ENCODE measurements around the gene RUFY3.
A peak's percentile ranks its signal among the peaks of the same experiment; 100 is the strongest.

RUFY3 gene

GRCh38 chr4:70844180-70844579, 122.4 kb downstream of the RUFY3 start:
- TF ChIP-seq POLR2AphosphoS5 (IDR thresholded peaks at IDR 0.05; ENCODE audit: low read depth) = no peak
- TF ChIP-seq REST (IDR thresholded peaks at IDR 0.05; ENCODE audit: insufficient replicate concordance, low read depth) = no peak
- TF ChIP-seq GABPA (IDR thresholded peaks at IDR 0.05; ENCODE audit: low read depth) = no peak
- no peak for TF ChIP-seq SPI1 (IDR thresholded peaks at IDR 0.05; ENCODE audit: borderline replicate concordance, low read depth)
- no peak for TF ChIP-seq CTCF (IDR thresholded peaks at IDR 0.05; ENCODE audit: insufficient read depth, low read length)
- no peak for DNase-seq (ENCODE audit: low read depth in 1 of 2, low spot score in 1 of 2)
- Histone ChIP-seq H3K27ac (replicated peaks) (no peak overlapping the region), H3K27me3 (ENCODE audit: insufficient read depth, poor library complexity, severe bottlenecking) (no peaks in the 10 kb centered on the region), H3K4me3 (replicated peaks; ENCODE audit: insufficient read depth, low read length) (no peak overlapping the region)

DNA sequence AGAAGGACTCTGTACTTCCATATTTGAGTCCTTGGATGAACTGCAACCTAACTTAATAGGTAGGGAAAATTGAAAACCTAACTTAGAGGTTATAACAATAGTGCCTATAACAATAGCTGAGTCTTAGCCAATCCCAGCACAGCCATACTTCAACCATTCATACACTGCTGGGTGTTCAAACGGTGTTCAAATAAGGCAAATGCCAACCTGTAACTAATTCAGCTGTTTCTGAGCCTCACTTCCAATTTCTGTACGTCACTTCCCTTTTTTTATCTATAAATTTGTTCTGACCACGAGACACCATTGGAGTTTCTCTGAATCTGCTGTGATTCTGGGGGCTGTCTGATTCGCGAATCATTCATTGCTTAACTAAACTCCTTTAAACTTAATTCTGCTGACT, 127.5 kb downstream of the RUFY3 start:
- no peak overlapping the region for H3K4me3 ChIP-seq (replicated peaks; ENCODE audit: insufficient read depth, low read length)
- peak in 1 of 2 experiments; percentile 7 for DNase-seq (ENCODE audit: low read depth in 1 of 2, low spot score in 1 of 2)
- TF ChIP-seq SPI1 (IDR thresholded peaks at IDR 0.05; ENCODE audit: borderline replicate concordance, low read depth) (peak; percentile 91), CTCF (IDR thresholded peaks at IDR 0.05; ENCODE audit: insufficient read depth, low read length) (no peak), REST (IDR thresholded peaks at IDR 0.05; ENCODE audit: insufficient replicate concordance, low read depth) (no peak)
- no peaks in the 10 kb centered on the region for H3K27me3 ChIP-seq (ENCODE audit: insufficient read depth, poor library complexity, severe bottlenecking)
- H3K27ac ChIP-seq (replicated peaks) = no peak overlapping the region

- Histone ChIP-seq H3K27me3 (ENCODE audit: insufficient read depth, poor library complexity, severe bottlenecking) (no peaks in the 10 kb centered on the region), H3K27ac (replicated peaks) (no peak overlapping the region), H3K4me3 (replicated peaks; ENCODE audit: insufficient read depth, low read length) (no peak overlapping the region)
- TF ChIP-seq GABPA (IDR thresholded peaks at IDR 0.05; ENCODE audit: low read depth) (no peak), CTCF (IDR thresholded peaks at IDR 0.05; ENCODE audit: insufficient read depth, low read length) (no peak), REST (IDR thresholded peaks at IDR 0.05; ENCODE audit: insufficient replicate concordance, low read depth) (no peak), SPI1 (IDR thresholded peaks at IDR 0.05; ENCODE audit: borderline replicate concordance, low read depth) (no peak), POLR2AphosphoS5 (IDR thresholded peaks at IDR 0.05; ENCODE audit: low read depth) (no peak)
- DNase-seq (ENCODE audit: low read depth in 1 of 2, low spot score in 1 of 2) = no peak
Observed at GRCh38 chr4:70855464-70855863, 133.7 kb downstream of the RUFY3 start.
